A549 (cell line): ENCODE measurements around the gene CYFIP2.
"Not testable (repeated sequence)": the region's sequence is repeated elsewhere in the genome, so short reads cannot be mapped to it uniquely, and the experiment has no call there.

Source experiments
- CEBPB ChIP-seq, 2 experiments: fragments of >200 bp in 1 of 2; sonication (Bioruptor Twin) in 1 of 2; formaldehyde crosslinking in 1 of 2; IDR thresholded peaks; 2 replicates each; pipeline ENCODE4 v1.6.1; 2012 to 2016
- CHD2 ChIP-seq: fragments of 150-350 bp; IDR thresholded peaks from 2 replicates; pipeline ENCODE4 v1.6.1; 2014; ENCODE audit warnings: low read length; ENCODE audit not compliant: partially characterized antibody
- CTCF ChIP-seq: fragments of >200 bp; sonication (Bioruptor Twin); formaldehyde crosslinking; IDR thresholded peaks from 3 replicates; pipeline ENCODE4 v1.5.1; 2016
- ELK1 ChIP-seq: fragments of 150-350 bp; IDR thresholded peaks from 2 replicates; pipeline ENCODE4 v1.6.1; 2014; ENCODE audit warnings: low read depth, mild to moderate bottlenecking, low read length
- EP300 ChIP-seq, 2 experiments: fragments of >200 bp; sonication (Bioruptor Twin); formaldehyde crosslinking; IDR thresholded peaks; 2 replicates in 1 of 2; 3 replicates in 1 of 2; pipeline ENCODE4 v1.6.1; 2016 to 2017
- ESRRA ChIP-seq: fragments of 150-350 bp; IDR thresholded peaks from 2 replicates; pipeline ENCODE4 v1.6.1; 2014; ENCODE audit warnings: mild to moderate bottlenecking, low read length, borderline replicate concordance
- HDAC2 ChIP-seq: fragments of 200-600 bp; sonication (generic); IDR thresholded peaks from 2 replicates; pipeline ENCODE4 v1.6.1; 2016
- KDM1A ChIP-seq: fragments of 200-600 bp; sonication (generic); IDR thresholded peaks from 2 replicates; pipeline ENCODE4 v1.6.1; 2016; ENCODE audit warnings: low read depth, mild to moderate bottlenecking
- POLR2A ChIP-seq: IDR thresholded peaks from 2 replicates; pipeline ENCODE4 v1.6.1; 2012; ENCODE audit warnings: mild to moderate bottlenecking, low read length
- POLR2AphosphoS2 ChIP-seq: conservative IDR thresholded peaks from 2 replicates; pipeline ENCODE4 v1.6.1; 2012; ENCODE audit warnings: low read length, improper control_type of control experiment, inconsistent platforms
- REST ChIP-seq: fragments of 200-600 bp; sonication (generic); IDR thresholded peaks from 2 replicates; pipeline ENCODE4 v1.6.1; 2016; ENCODE audit warnings: antibody characterized with exemption, mild to moderate bottlenecking, moderate library complexity
- RFX5 ChIP-seq: fragments of 450-650 bp; IDR thresholded peaks from 2 replicates; pipeline ENCODE4 v1.7.1; 2014; ENCODE audit warnings: antibody characterized with exemption, mild to moderate bottlenecking, moderate library complexity
- RNF2 ChIP-seq: fragments of 200-600 bp; sonication (generic); IDR thresholded peaks from 2 replicates; pipeline ENCODE4 v1.6.1; 2016; ENCODE audit warnings: low read depth, mild to moderate bottlenecking, antibody characterized with exemption, moderate library complexity, borderline replicate concordance
- USF2 ChIP-seq: fragments of 450-650 bp; IDR thresholded peaks from 2 replicates; pipeline ENCODE4 v1.6.1; 2014; ENCODE audit warnings: antibody characterized with exemption

DNA sequence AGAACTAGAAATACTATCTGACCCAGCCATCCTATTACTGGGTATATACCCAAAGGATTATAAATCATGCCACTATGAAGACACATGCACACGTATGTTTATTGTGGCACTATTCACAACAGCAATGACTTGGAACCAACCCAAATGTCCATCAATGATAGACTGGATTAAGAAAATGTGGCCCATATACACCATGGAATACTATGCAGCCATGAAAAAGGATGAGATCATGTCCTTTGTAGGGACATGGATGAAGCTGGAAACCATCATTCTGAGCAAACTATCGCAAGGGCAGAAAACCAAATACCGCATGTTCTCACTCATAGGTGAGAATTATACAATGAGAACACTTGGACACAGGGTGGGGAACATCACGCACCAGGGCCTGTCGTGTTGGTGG, 164.0 kb downstream of the CYFIP2 start:
- TF ChIP-seq KDM1A; CHD2; RFX5; CTCF; HDAC2; POLR2A; RNF2; REST; ESRRA; POLR2AphosphoS2; ELK1; EP300 (IDR thresholded peaks at IDR 0.05); CEBPB (IDR thresholded peaks at IDR 0.05); USF2: not testable (repeated sequence)
